Measurements from ENCODE around the gene SHH. TPM values are rescaled to one million over a fixed set of nuclear protein-coding genes. Genes with fewer than 3 reads are reported as not detected.

The SHH gene
- total RNA-seq, 1 experiment from 2014 or later: 4.7 TPM

GRCh38 chr7:155775691-155776090 is 36.6 kb downstream of the SHH start:
- Mint-ChIP-seq H3K36me3 (ENCODE audit: insufficient read depth, unreplicated experiment) (peaks cover 88% of the 10 kb centered on the region), H3K9me3 (ENCODE audit: unreplicated experiment) (no peaks in the 10 kb centered on the region), H3K4me1 (ENCODE audit: low read depth, unreplicated experiment) (peaks cover 11% of the 10 kb centered on the region), H3K27me3 (ENCODE audit: insufficient read depth, unreplicated experiment) (no peaks in the 10 kb centered on the region), H3K27ac (ENCODE audit: unreplicated experiment) (no peak overlapping the region), H3K4me3 (ENCODE audit: unreplicated experiment) (no peak overlapping the region)
- no peak for TF ChIP-seq CTCF (IDR thresholded peaks at IDR 0.05; ENCODE audit: insufficient read depth in 1 of 2, low read depth in 1 of 2, low read length in 1 of 2, severe bottlenecking in 1 of 2, unreplicated experiment in 1 of 2)
- Histone ChIP-seq H3K4me1 (peaks cover 20% of the 10 kb centered on the region), H3K4me3 (ENCODE audit: low read depth, low read length) (no peak overlapping the region), H3K27me3 (replicated peaks; ENCODE audit: control insufficient read depth, insufficient read depth, low read length) (no peaks in the 10 kb centered on the region), H3K36me3 (ENCODE audit: control insufficient read depth, insufficient read depth, low read length) (peaks cover 3% of the 10 kb centered on the region), H3K9me3 (no peaks in the 10 kb centered on the region)
- no peak for DNase-seq
- CTCF ChIA-PET: no interaction called here
- BruUV-seq (replicated peaks): no TSS peak
- POLR2A ChIA-PET: no interaction called here
- intact Hi-C loops (cut with micrococcal nuclease; ENCODE audit: unreplicated experiment): no loop called here

- H3K27me3 Mint-ChIP-seq (ENCODE audit: insufficient read depth, unreplicated experiment): no peaks in the 10 kb centered on the region
- ChIA-PET CTCF (no interaction called here), POLR2A (no interaction called here)
- no peaks in the 10 kb centered on the region for H3K27me3 ChIP-seq (replicated peaks; ENCODE audit: control insufficient read depth, insufficient read depth, low read length)
- peaks cover 20% of the 10 kb centered on the region for H3K4me1 ChIP-seq
- no peak overlapping the region for H3K4me3 Mint-ChIP-seq (ENCODE audit: unreplicated experiment)
- no TSS peak for BruUV-seq (replicated peaks)
- H3K36me3 ChIP-seq (ENCODE audit: control insufficient read depth, insufficient read depth, low read length): peaks cover 3% of the 10 kb centered on the region
- intact Hi-C loops (cut with micrococcal nuclease; ENCODE audit: unreplicated experiment): no loop called here
- H3K9me3 Mint-ChIP-seq (ENCODE audit: unreplicated experiment): no peaks in the 10 kb centered on the region
- no peak for TF ChIP-seq CTCF (IDR thresholded peaks at IDR 0.05; ENCODE audit: insufficient read depth in 1 of 2, low read depth in 1 of 2, low read length in 1 of 2, severe bottlenecking in 1 of 2, unreplicated experiment in 1 of 2)
- peaks cover 11% of the 10 kb centered on the region for H3K4me1 Mint-ChIP-seq (ENCODE audit: low read depth, unreplicated experiment)
- no peak overlapping the region for H3K4me3 ChIP-seq (ENCODE audit: low read depth, low read length)
- no peak overlapping the region for H3K27ac Mint-ChIP-seq (ENCODE audit: unreplicated experiment)
- no peaks in the 10 kb centered on the region for H3K9me3 ChIP-seq
- DNase-seq: no peak
- H3K36me3 Mint-ChIP-seq (ENCODE audit: insufficient read depth, unreplicated experiment): peaks cover 89% of the 10 kb centered on the region
Measured at GRCh38 chr7:155774947-155775346, 37.3 kb downstream of the SHH start.

DNA sequence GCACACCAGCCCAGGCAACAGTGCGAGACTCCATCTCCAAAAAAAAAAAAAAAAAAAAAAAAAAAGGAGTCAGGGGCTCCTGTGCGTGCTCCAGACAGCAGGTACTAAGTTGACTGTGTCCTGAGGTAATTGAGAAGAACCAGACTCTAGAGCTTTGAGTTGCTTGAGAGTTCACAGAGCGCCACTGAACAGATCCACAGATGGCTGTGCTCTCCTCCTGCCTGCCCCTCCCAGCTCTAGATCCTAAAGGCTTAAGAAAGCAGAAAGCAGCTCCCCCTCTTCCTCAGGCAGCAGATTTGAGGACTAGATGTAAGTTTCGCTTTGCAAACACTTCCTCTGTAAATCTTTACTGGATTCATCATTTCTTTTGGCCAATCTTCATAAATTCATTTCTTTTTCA is 38.7 kb downstream of the SHH start:
- Histone ChIP-seq H3K36me3 (ENCODE audit: control insufficient read depth, insufficient read depth, low read length) (peaks cover 5% of the 10 kb centered on the region), H3K27me3 (replicated peaks; ENCODE audit: control insufficient read depth, insufficient read depth, low read length) (no peaks in the 10 kb centered on the region), H3K9me3 (no peaks in the 10 kb centered on the region), H3K4me3 (ENCODE audit: low read depth, low read length) (no peak overlapping the region), H3K4me1 (peaks cover 17% of the 10 kb centered on the region)
- no peaks in the 10 kb centered on the region for H3K27me3 Mint-ChIP-seq (ENCODE audit: insufficient read depth, unreplicated experiment)
- BruUV-seq (replicated peaks): no TSS peak
- DNase-seq: no peak
- TF ChIP-seq CTCF (IDR thresholded peaks at IDR 0.05; ENCODE audit: insufficient read depth in 1 of 2, low read depth in 1 of 2, low read length in 1 of 2, severe bottlenecking in 1 of 2, unreplicated experiment in 1 of 2): no peak
- ChIA-PET CTCF (interaction anchor here (0.7 kb wide), 1 partner anchor 858 kb away, joined by 4 read pairs; no protein-coding TSS in a partner anchor), POLR2A (interaction anchor here (0.6 kb wide), 1 partner anchor 733 kb away, joined by 11 read pairs; no protein-coding TSS in a partner anchor)
- peaks cover 7% of the 10 kb centered on the region for H3K4me1 Mint-ChIP-seq (ENCODE audit: low read depth, unreplicated experiment)
- intact Hi-C loops (cut with micrococcal nuclease; ENCODE audit: unreplicated experiment): no loop called here
- H3K27ac Mint-ChIP-seq (ENCODE audit: unreplicated experiment): no peak overlapping the region
- no peaks in the 10 kb centered on the region for H3K9me3 Mint-ChIP-seq (ENCODE audit: unreplicated experiment)
- peaks cover 91% of the 10 kb centered on the region for H3K36me3 Mint-ChIP-seq (ENCODE audit: insufficient read depth, unreplicated experiment)
- no peak overlapping the region for H3K4me3 Mint-ChIP-seq (ENCODE audit: unreplicated experiment)
